Smooth muscle cell (in vitro differentiated cells): Measurements from ENCODE around the gene CNOT4. TPM values are rescaled to one million over a fixed set of nuclear protein-coding genes. Genes with fewer than 3 reads are reported as not detected.
A peak's percentile ranks its signal among the peaks of the same experiment; 100 is the strongest.

Source experiments
- DNase-seq: peaks from one replicate; lab custom pipeline; 2025; ENCODE audit not compliant: unreplicated experiment; lab: John Stamatoyannopoulos, UW
- H2AFZ ChIP-seq: fragments of 200-600 bp; sonication (generic); 2 replicates; pipeline ENCODE4 v1.6.0; 2016; ENCODE audit warnings: antibody characterized with exemption, low read depth, mild to moderate bottlenecking
- H3F3A ChIP-seq: fragments of 200-600 bp; sonication (generic); 2 replicates; pipeline ENCODE4 v1.6.0; 2017; ENCODE audit warnings: antibody characterized with exemption, low read depth
- H3K27ac ChIP-seq: fragments of 200-600 bp; sonication (generic); 2 replicates; pipeline ENCODE4 v1.5.1; 2016; ENCODE audit warnings: low read depth, mild to moderate bottlenecking
- H3K27me3 ChIP-seq: fragments of 200-600 bp; sonication (generic); 2 replicates; pipeline ENCODE4 v1.6.1; 2016; ENCODE audit warnings: low read depth, mild to moderate bottlenecking
- H3K36me3 ChIP-seq: fragments of 200-600 bp; sonication (generic); 2 replicates; pipeline ENCODE4 v1.5.1; 2016; ENCODE audit warnings: low read depth
- H3K4me1 ChIP-seq: fragments of 200-600 bp; sonication (generic); 2 replicates; pipeline ENCODE4 v1.5.1; 2016; ENCODE audit warnings: low read depth
- H3K4me2 ChIP-seq: fragments of 200-600 bp; sonication (generic); 2 replicates; pipeline ENCODE4 v1.6.0; 2016; ENCODE audit warnings: mild to moderate bottlenecking
- H3K4me3 ChIP-seq: fragments of 200-600 bp; sonication (generic); 2 replicates; pipeline ENCODE4 v1.5.1; 2016; ENCODE audit warnings: mild to moderate bottlenecking
- H3K79me2 ChIP-seq: fragments of 200-600 bp; sonication (generic); 2 replicates; pipeline ENCODE4 v1.6.0; 2016; ENCODE audit warnings: low read depth, mild to moderate bottlenecking
- H3K9ac ChIP-seq: fragments of 200-600 bp; sonication (generic); 2 replicates; pipeline ENCODE4 v1.6.0; 2016; ENCODE audit warnings: low read depth
- H3K9me3 ChIP-seq: fragments of 200-600 bp; sonication (generic); replicated peaks from 2 replicates; pipeline ENCODE4 v1.5.1; 2016; ENCODE audit warnings: low read depth
- H4K20me1 ChIP-seq: fragments of 200-600 bp; sonication (generic); 2 replicates; pipeline ENCODE4 v1.6.0; 2016; ENCODE audit warnings: low read depth
- CTCF ChIP-seq: fragments of 200-600 bp; sonication (generic); IDR thresholded peaks from 2 replicates; pipeline ENCODE4 v1.5.1; 2017; ENCODE audit warnings: borderline replicate concordance, mild to moderate bottlenecking, antibody characterized with exemption; ENCODE audit not compliant: insufficient read depth, poor library complexity, severe bottlenecking
- WGBS: methylation state at CpG from one replicate; pipeline ENCODE4 v1.1.7; 2016; ENCODE audit warnings: low lambda C conversion rate; 5-methylcytosine and 5-hydroxymethylcytosine counted together
- polyA plus RNA-seq: library from polyadenylated mRNA; unstranded; fragments of >200 nt; fragmentation: Nextera tagmentation; extraction: Ambion mirVana; gene quantifications from 2 replicates; pipeline ENCODE4 v1.2.1, GENCODE V29; 2016
- total RNA-seq: library from RNA; depleted of rRNA; stranded (reverse); fragments of >200 nt; gene quantifications from 2 replicates; pipeline ENCODE4 v1.2.3, GENCODE V29; 2014

Gene CNOT4
- total and polyA plus RNA-seq, 2 experiments from 2014 or later: 15.8 to 22.9 TPM

GRCh38 chr7:135414850-135415439 lies 95.0 kb downstream of the CNOT4 start:
- no peak for DNase-seq
- H3K36me3 ChIP-seq: no peaks in the 10 kb centered on the region
- H3K27me3 ChIP-seq: no peaks in the 10 kb centered on the region
- no peaks in the 10 kb centered on the region for H3K4me1 ChIP-seq
- H3F3A ChIP-seq: no peaks in the 10 kb centered on the region
- H4K20me1 ChIP-seq: peaks cover 55% of the 10 kb centered on the region
- no peaks in the 10 kb centered on the region for H3K79me2 ChIP-seq
- H3K4me3 ChIP-seq: no peak overlapping the region
- TF ChIP-seq CTCF: peak; percentile 42
- no peak overlapping the region for H3K27ac ChIP-seq
- no peak overlapping the region for H3K9ac ChIP-seq
- H3K9me3 ChIP-seq: no peaks in the 10 kb centered on the region
- H3K4me2 ChIP-seq: no peak overlapping the region
- H2AFZ ChIP-seq: no peak overlapping the region
- WGBS: 50% methylated on average over 2 of the region's 2 CpGs

GRCh38 chr7:135414208-135414607 lies 95.7 kb downstream of the CNOT4 start:
- Histone ChIP-seq H4K20me1 (peaks cover 50% of the 10 kb centered on the region), H3K27ac (no peak overlapping the region), H3K4me1 (no peaks in the 10 kb centered on the region), H3K79me2 (no peaks in the 10 kb centered on the region), H3K9me3 (no peaks in the 10 kb centered on the region), H3K9ac (no peak overlapping the region), H2AFZ (no peak overlapping the region), H3F3A (no peaks in the 10 kb centered on the region), H3K4me2 (no peak overlapping the region), H3K4me3 (no peak overlapping the region), H3K36me3 (no peaks in the 10 kb centered on the region), H3K27me3 (no peaks in the 10 kb centered on the region)
- TF ChIP-seq CTCF: no peak
- WGBS: 96% methylated on average over 3 of the region's 3 CpGs
- DNase-seq: no peak

DNA sequence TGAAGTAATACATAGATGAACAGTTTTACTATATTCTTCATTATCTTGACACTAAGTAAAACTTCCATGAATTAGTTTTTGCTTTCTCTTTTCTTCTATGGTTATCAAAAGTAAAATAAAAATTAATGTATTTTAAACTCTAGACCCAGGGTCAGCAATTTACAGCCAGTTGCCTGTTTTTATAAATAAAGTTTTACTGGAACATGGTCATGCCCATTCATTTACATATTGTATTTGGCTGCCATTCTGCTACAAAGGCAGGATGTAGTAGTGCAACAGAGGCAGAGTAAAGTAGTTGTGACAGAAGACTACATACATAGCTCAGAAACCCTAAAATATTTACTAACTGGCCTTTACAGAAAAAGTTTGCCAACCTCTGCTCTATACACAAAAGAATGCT lies 98.8 kb downstream of the CNOT4 start:
- Histone ChIP-seq H3K4me2 (no peak overlapping the region), H3K36me3 (no peaks in the 10 kb centered on the region), H2AFZ (no peak overlapping the region), H3F3A (no peaks in the 10 kb centered on the region), H3K27me3 (no peaks in the 10 kb centered on the region), H3K4me3 (no peak overlapping the region), H3K4me1 (no peaks in the 10 kb centered on the region), H4K20me1 (peaks cover 23% of the 10 kb centered on the region), H3K27ac (no peak overlapping the region), H3K79me2 (no peaks in the 10 kb centered on the region), H3K9me3 (no peaks in the 10 kb centered on the region), H3K9ac (no peak overlapping the region)
- DNase-seq: no peak
- TF ChIP-seq CTCF: no peak

GRCh38 chr7:135410543-135410942 lies 99.4 kb downstream of the CNOT4 start:
- TF ChIP-seq CTCF: no peak
- no peaks in the 10 kb centered on the region for H3K27me3 ChIP-seq

More at GRCh38 chr7:135410543-135410942, 99.4 kb downstream of the CNOT4 start:
- no peak overlapping the region for H3K27ac ChIP-seq
- H3K4me1 ChIP-seq: no peaks in the 10 kb centered on the region
- DNase-seq: no peak
- H3K9ac ChIP-seq: no peak overlapping the region
- H3K36me3 ChIP-seq: no peaks in the 10 kb centered on the region
- H2AFZ ChIP-seq: no peak overlapping the region
- peaks cover 18% of the 10 kb centered on the region for H4K20me1 ChIP-seq
- no peak overlapping the region for H3K4me3 ChIP-seq
- H3F3A ChIP-seq: no peaks in the 10 kb centered on the region
- H3K4me2 ChIP-seq: no peak overlapping the region
- over 99% methylated on average over 3 of the region's 3 CpGs for WGBS
- H3K79me2 ChIP-seq: no peaks in the 10 kb centered on the region
- H3K9me3 ChIP-seq: no peaks in the 10 kb centered on the region
